H1 (cell line): ENCODE results near the gene RHBDD1. TPM values are rescaled to one million over a fixed set of nuclear protein-coding genes. Genes with fewer than 3 reads are reported as not detected.

Source experiments
- CEBPB ChIP-seq: IDR thresholded peaks from 2 replicates; pipeline ENCODE4 v1.6.1; 2012; ENCODE audit warnings: low read depth, low read length
- JUN ChIP-seq: IDR thresholded peaks from 2 replicates; pipeline ENCODE4 v1.6.1; 2011; ENCODE audit warnings: low read depth, mild to moderate bottlenecking, improper control_type of control experiment, low read length
- KDM1A ChIP-seq: fragments of 200-600, 300-600 bp; sonication (generic); IDR thresholded peaks from 2 replicates; pipeline ENCODE4 v1.7.1; 2016; ENCODE audit warnings: mild to moderate bottlenecking, low read length, borderline replicate concordance
- KDM5A ChIP-seq: fragments of 200-600 bp; IDR thresholded peaks from 2 replicates; pipeline ENCODE4 v1.7.1; 2012; ENCODE audit warnings: mild to moderate bottlenecking, low read length, inconsistent platforms, mixed read lengths
- NANOG ChIP-seq: IDR thresholded peaks from 2 replicates; pipeline ENCODE4 v1.6.1; 2011; ENCODE audit warnings: low read length, low read depth, mild to moderate bottlenecking, inconsistent platforms; ENCODE audit not compliant: insufficient read depth, poor library complexity, severe bottlenecking
- RNF2 ChIP-seq: fragments of 200-900, 300-1000 bp; sonication (generic); IDR thresholded peaks from 2 replicates; pipeline ENCODE4 v1.7.1; 2016; ENCODE audit warnings: borderline replicate concordance, low read depth, mild to moderate bottlenecking, antibody characterized with exemption, low read length; ENCODE audit not compliant: poor library complexity, severe bottlenecking; ENCODE audit errors: missing control alignments
- RXRA ChIP-seq: IDR thresholded peaks from 2 replicates; pipeline ENCODE4 v1.6.1; 2011; ENCODE audit warnings: low read depth, mild to moderate bottlenecking, low read length, moderate library complexity; ENCODE audit not compliant: insufficient read depth
- SIRT6 ChIP-seq: IDR thresholded peaks from one replicate; pipeline ENCODE4 v1.7.1; 2012; ENCODE audit warnings: low read length, inconsistent platforms
- TAF1 ChIP-seq: IDR thresholded peaks from 2 replicates; pipeline ENCODE4 v1.6.1; 2011; ENCODE audit warnings: mild to moderate bottlenecking, low read depth, low read length
- polyA plus RNA-seq, 7 experiments: library from polyadenylated mRNA; depleted of rRNA in 3 of 7; stranded (reverse) in 5 of 7; unstranded in 2 of 7; fragments of >200 nt in 5 of 7; fragments of 200-250 nt in 2 of 7; gene quantifications; 1 replicate in 5 of 7; 2 replicates in 1 of 7; 4 replicates in 1 of 7; pipeline versions ENCODE4 v1.2.1 to v1.2.3, GENCODE V29; 2011 to 2013; ENCODE audit warnings: missing spikeins in 2 of 7, mixed read lengths in 2 of 7
- total RNA-seq: library from RNA; stranded (reverse); fragmentation: NEBNext Ultra II Directional; extraction: Animal tissue kit (Norgen Biotek cat#: 25700); gene quantifications from 2 replicates; pipeline ENCODE4 v1.2.1, GENCODE V29; 2021

Gene RHBDD1
- total and polyA plus RNA-seq, 2 of the 8 experiments (the other 6 are each of a cell fraction or from before 2014, with no cell fraction given) = 10.5 to 23.1 TPM

DNA sequence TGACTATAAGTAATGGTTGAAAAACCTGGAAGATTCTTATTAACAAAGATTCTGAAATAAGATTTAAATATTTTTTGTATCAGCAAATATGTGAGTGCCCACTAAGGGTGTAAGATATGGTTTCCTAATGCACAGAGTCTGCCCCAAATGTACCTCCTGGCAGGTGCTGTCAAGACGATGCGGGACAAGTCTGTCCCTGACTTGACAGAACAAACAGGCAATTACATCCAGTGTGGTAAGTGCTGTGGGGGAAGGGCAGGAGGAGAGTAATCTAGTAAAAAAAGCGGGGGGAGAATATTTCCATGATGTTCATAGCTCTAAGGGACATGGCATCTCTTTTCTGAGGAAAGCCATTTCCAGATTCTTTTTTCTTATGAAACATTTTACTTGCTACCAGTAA, 200.7 kb downstream of the RHBDD1 start (continued):
- TF ChIP-seq KDM1A (no peak), RNF2 (no peak), NANOG (no peak), CEBPB (no peak), TAF1 (no peak), JUN (no peak), SIRT6 (no peak), KDM5A (no peak), RXRA (no peak)
